ENCODE results near the gene GDPD5. TPM values are rescaled to one million over a fixed set of nuclear protein-coding genes. Genes with fewer than 3 reads are reported as not detected.
A peak's percentile ranks its signal among the peaks of the same experiment; 100 is the strongest.

The GDPD5 gene
- total and polyA plus RNA-seq, 12 donors = 4.1 to 110 (median 14.5) TPM

DNA sequence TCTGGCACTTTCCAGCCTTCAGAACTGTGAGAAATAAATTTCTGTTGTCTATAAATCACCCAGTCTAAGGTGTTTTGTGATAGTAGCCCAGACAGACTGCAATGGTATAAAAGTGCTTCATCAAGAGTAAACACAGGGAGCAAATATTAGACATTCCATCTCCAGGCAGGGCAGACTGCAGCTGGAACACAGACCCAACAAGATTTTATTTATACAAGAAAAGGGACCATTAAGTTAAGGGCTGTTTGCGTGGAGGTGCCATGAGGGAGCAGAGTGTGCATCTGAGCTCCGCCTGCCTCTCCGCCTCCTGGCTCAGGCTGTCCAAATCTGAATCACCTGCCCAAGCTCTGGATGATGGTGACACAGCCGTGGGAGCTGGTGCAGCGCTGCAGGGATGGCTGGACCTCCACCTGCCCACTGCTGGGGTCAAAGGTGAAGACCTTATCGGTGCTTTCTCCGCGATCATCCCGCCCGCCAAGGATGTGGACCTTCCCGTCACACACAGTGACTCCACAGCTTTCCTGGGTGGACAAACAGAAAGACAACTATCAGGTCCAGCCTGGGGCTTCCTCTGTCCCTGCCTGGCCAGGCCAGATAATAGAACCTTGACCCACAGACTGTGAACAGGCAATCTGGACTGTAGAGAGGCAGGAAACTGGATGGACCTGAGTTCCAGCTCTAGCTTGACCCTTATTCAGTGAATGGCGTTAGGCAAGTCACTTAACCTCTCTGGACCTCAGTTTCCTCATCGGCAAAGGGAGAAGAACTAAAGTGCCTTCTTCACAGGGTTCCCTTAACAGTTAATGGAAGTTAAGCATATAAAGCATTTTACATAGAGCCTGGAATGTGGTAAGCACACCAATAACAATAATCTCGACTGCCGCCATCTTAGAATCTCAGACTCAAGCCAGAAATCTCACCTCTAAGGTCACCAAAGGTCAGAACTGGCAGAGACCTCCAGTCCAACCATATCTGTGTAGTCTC lies 103.2 kb downstream of the GDPD5 start:
- WGBS, 4 donors = 85 to 90% (median 88%) methylated on average over 11 to 15 of the region's 15 CpGs
- no peak for DNase-seq
- Histone ChIP-seq H3K27ac (no peak overlapping the region), H3K27me3 (no peaks in the 10 kb centered on the region), H3K36me3 (replicated peaks in 1 of 2) (no peaks in the 10 kb centered on the region), H3K9me3 (replicated peaks in 1 of 3) (no peaks in the 10 kb centered on the region), H3K4me3 (no peak overlapping the region), H3K4me1 (replicated peaks in 1 of 2) (no peaks in the 10 kb centered on the region)
- intact Hi-C loops (cut with DNase I) = no loop called here
- TF ChIP-seq, protein P1, sequence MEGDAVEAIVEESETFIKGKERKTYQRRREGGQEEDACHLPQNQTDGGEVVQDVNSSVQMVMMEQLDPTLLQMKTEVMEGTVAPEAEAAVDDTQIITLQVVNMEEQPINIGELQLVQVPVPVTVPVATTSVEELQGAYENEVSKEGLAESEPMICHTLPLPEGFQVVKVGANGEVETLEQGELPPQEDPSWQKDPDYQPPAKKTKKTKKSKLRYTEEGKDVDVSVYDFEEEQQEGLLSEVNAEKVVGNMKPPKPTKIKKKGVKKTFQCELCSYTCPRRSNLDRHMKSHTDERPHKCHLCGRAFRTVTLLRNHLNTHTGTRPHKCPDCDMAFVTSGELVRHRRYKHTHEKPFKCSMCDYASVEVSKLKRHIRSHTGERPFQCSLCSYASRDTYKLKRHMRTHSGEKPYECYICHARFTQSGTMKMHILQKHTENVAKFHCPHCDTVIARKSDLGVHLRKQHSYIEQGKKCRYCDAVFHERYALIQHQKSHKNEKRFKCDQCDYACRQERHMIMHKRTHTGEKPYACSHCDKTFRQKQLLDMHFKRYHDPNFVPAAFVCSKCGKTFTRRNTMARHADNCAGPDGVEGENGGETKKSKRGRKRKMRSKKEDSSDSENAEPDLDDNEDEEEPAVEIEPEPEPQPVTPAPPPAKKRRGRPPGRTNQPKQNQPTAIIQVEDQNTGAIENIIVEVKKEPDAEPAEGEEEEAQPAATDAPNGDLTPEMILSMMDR (IDR thresholded peaks at IDR 0.05) = no peak
- no peak for TF ChIP-seq POLR2A (IDR thresholded peaks at IDR 0.05)

DNA sequence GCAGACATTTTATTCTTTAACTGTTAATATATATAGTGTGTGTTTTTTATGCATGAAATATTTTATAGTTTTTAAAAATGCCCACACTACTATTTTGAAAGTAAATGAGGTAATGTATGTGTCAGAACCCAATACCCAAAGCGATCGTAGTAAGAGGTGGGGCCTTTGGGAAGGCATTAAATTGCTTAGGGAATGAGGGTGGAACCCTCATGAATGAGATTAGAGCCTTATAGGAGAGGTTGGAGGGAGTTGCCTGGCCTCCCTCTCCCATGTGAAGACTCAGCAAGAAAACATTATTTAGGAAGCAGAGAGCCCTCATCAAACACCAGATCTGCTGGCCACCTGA lies 103.9 kb downstream of the GDPD5 start:
- no peaks in the 10 kb centered on the region for H3K9me3 ChIP-seq (replicated peaks in 1 of 3)
- H3K27ac ChIP-seq = no peak overlapping the region
- WGBS, 4 donors = 89 to 94% (median 91%) methylated on average over 2 of the region's 2 CpGs
- no peaks in the 10 kb centered on the region for H3K27me3 ChIP-seq
- no peaks in the 10 kb centered on the region for H3K4me1 ChIP-seq (replicated peaks in 1 of 2)
- no peak for TF ChIP-seq POLR2A (IDR thresholded peaks at IDR 0.05)
- TF ChIP-seq, protein P1 (IDR thresholded peaks at IDR 0.05) = no peak
- H3K36me3 ChIP-seq (replicated peaks in 1 of 2) = no peaks in the 10 kb centered on the region
- no peak overlapping the region for H3K4me3 ChIP-seq
- DNase-seq = no peak
- intact Hi-C loops (cut with DNase I) = no loop called here

DNA sequence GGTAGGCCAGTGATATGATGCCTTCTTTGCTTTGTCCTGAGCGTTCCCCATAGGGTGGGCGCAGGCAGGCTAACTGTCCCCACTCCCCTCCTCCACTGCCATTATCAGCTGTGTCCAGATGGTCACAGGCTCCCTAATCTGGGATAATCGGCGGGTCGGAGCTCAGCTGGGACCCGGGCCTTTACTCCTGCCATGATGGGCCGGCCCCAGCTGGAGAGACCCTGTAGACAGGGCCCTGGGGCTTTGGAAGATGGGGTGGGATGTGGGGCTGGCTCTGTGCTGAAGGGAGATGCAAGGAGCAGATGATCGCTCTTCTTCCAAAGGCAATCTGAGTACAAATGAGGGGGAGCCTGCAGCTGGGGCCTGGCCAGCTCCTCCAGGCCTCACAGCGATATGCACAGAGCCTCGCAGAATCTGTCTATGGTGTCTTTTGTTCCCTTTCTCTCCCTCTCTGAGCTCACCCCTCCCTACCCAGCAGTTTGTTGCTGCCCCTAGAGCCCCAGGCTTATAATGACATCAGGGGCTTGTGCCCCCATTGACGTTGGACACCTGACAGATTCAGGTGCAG lies 104.6 kb downstream of the GDPD5 start:
- no peaks in the 10 kb centered on the region for H3K36me3 ChIP-seq (replicated peaks in 1 of 2)
- DNase-seq = no peak
- no peaks in the 10 kb centered on the region for H3K9me3 ChIP-seq (replicated peaks in 1 of 3)
- TF ChIP-seq, protein P1 (IDR thresholded peaks at IDR 0.05) = no peak
- no peak for TF ChIP-seq POLR2A (IDR thresholded peaks at IDR 0.05)
- no peak overlapping the region for H3K4me3 ChIP-seq
- intact Hi-C loops (cut with DNase I) = no loop called here
- H3K4me1 ChIP-seq (replicated peaks in 1 of 2) = no peaks in the 10 kb centered on the region
- WGBS, 4 donors = 72 to 93% (median 87%) methylated on average over 5 to 11 of the region's 11 CpGs
- H3K27ac ChIP-seq = peak overlapping the region in 1 of 5 donors; percentile 21
- no peaks in the 10 kb centered on the region for H3K27me3 ChIP-seq

DNA sequence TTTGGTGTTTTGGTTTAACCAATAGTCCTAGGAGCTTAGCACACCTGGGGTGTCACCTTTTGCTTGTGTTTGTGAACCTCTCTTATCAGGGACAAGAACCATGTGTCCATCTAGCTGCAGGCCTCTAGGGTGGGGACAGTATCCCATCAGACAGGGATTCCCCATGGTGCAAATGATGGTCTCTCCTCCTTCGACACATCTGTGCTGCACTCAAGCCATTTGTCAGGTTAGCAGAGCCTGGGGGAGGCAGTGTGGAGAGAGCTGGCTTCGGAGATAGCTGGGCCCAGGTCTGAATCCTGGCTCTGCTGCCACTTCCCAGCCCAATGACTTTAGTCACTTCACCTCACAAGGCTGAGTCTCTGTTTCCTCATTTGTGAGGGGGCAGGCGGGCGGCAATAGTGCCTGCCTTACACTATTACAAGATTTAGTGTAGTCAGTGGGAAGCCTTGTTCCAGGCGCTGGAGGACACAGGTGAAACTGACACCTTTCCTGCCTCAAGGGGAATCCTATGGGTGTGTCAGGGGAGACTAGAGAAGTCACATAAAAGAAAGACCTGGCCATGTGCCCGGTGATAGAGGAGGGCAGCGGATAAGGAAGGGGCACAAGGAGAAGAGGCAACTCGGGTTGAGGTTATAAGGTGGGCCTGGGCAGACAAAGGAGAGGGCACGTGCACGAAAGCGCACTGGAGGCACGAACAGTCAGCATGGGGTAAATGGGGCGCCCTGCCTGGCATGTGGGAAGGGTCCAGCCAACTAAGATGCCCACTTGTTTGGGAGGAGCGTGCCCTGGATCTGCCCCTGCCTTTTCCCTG lies 105.3 kb downstream of the GDPD5 start:
- H3K4me1 ChIP-seq (replicated peaks in 1 of 2) = no peaks in the 10 kb centered on the region
- no peak overlapping the region for H3K27ac ChIP-seq
- no peak overlapping the region for H3K4me3 ChIP-seq
- no peaks in the 10 kb centered on the region for H3K36me3 ChIP-seq (replicated peaks in 1 of 2)
- no peak for DNase-seq
- H3K9me3 ChIP-seq (replicated peaks in 1 of 3) = no peaks in the 10 kb centered on the region
- 88 to 92% (median 90%) methylated on average over 13 to 14 of the region's 14 CpGs for WGBS, 4 donors
- no peak for TF ChIP-seq POLR2A (IDR thresholded peaks at IDR 0.05)
- TF ChIP-seq, protein P1 (IDR thresholded peaks at IDR 0.05) = no peak
- intact Hi-C loops (cut with DNase I) = no loop called here
- no peaks in the 10 kb centered on the region for H3K27me3 ChIP-seq

Measured in adrenal gland (tissue), 12 donors.